DMS153 treated with DMSO at 0.1 percent for 48 hours (cell line): ENCODE results near the gene TBC1D1.

Experiments used
- DNase-seq: peaks from one replicate; lab custom pipeline; 2025; ENCODE audit not compliant: unreplicated experiment; lab: John Stamatoyannopoulos, UW

The TBC1D1 gene

DNA sequence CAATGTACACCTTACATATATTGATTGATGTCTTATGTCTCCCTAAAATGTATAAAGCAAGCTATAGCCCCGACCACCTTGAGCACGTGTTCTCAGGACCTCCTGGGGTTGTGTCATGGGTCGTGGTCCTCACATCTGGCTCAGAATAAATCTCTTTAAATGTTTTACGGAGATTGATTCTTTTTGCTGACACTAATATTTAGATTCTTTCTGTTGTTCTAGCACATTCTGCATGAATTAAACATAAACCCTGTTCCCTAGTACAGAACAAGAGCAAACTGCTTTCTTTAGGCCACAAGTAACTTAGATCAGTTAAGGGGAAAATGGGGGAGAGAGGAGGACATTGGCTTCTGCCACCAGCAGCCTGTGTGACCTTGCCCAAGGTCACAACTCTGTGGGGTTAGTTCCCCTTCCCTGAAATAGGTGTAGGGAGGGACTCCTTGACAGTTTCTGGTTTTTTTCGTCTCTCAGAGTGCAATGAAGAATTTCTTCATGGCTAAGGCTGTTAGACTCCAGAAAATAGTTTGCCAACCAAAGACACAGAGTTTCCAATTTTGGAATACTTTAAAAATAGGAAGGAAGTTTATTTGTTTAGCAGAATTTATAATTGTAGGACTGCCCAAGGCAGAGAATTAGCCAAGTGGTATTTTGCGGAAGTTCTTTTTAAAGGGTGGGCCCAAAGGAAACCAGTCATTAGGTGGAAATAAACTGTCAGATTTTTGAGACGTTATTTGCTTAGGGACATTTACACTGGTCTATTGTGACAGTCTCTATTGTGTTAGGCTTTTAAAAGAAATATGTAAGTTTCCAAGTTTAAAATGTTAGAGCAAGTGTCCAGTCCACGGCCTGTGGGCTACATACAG is 98.7 kb downstream of the TBC1D1 start:
- DNase-seq: no peak

DNA sequence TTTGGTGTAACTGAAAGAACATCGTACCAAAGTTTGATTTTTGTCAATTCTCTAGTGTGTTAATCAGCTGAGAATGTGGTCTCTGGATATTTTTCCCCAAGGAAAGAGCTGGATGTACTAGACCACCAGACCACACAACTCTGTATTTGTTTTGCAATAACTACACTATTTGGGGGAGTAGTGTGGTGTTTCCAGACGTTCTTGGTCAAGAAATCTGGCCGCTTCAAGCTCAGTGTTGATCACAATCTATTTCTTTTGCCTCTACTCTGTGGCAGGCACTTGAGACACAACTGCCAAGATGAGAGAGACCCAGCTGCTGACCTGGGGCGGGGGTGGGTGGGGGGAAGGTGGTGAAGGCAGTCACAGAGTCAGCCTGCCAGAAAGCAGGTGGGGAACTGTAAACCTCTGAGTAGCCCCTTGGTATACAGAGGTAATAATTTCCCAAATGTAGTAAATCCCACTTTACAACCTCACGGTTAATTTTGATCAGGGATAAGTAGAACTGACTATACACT is 99.9 kb downstream of the TBC1D1 start:
- DNase-seq: no peak

DNA sequence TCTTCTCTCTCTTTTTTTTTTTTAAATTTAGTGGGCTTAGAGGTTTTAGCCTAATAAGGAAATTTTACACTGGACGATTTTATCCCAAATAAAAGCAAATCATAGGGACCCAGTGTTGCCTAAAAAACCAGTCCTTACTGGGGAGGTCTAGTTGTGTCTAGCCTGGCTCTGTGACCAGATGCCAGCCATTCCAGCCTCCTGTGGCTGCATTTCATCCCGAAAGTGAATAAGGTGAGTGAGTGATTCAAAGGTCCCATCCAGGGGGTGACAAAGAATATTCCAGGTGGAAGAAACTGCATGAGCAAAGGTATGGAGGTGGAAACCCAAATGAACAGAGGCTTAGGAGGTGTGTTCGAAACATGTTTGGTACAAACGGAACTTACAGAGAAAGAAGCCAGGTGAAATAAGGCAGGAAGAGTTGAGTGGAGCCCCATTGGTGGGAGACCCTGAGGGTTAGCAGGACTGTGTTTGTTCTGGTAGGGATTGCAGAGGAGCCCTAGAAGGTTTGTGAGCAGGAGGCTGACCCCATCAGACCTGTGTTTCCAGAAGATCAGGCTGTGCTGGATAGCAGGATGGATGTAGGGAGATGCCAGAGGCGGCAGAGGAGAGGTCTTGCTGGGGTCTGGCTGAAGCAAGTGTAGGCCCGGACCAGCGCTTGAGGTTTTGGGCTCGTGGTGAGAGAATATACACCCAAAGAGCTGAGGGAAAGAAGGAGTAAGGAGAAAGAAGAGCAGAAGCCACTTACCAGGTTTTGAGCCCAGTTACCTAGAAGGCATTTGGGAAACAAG is 100.9 kb downstream of the TBC1D1 start:
- no peak for DNase-seq

DNA sequence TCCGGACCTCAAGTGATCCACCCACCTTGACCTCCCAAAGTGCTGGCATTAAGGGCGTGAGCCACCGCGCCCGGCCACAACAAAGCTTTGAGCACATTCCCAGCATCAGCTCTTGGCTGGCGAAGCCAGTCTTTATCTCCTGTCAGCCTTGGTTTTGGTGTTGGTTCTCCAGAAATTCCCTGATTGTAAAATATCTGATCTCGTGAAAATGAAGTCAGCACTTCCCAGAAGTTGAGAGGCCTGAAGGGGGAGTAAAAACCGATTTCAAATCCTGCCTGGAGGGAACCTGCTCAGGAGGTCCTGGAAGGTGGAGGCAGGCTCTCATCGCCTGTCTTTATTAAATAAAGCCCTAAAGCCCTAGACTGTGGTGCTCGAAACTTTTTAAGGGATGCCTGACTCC is 102.9 kb downstream of the TBC1D1 start:
- no peak for DNase-seq

GRCh38 chr4:37994569-37994968 is 103.7 kb downstream of the TBC1D1 start:
- DNase-seq: no peak

DNA sequence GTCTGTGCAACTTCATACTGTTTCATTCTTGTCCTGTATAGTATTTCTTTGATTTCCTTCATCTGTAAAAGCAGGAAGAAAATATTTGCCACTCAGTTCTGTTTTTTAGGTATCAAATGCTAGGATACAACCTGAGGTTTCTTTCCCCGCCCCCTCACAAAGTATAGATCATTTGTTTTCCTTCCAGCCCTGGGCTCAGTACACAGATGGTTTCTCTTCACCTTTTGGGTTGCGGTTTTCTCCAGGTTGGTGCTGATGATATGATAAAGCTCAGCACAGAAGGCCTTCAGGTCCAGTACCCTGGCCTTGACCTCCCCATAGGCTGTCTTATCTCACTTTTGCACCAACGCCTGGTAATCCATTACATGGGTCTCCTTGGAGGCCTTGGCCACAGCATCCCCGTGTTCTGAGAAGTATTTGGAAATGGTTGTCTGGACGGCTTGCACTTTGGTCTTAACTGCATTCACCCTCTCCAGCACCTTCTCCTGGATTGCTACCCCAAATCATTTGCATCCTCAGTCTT is 104.5 kb downstream of the TBC1D1 start:
- no peak for DNase-seq

DNA sequence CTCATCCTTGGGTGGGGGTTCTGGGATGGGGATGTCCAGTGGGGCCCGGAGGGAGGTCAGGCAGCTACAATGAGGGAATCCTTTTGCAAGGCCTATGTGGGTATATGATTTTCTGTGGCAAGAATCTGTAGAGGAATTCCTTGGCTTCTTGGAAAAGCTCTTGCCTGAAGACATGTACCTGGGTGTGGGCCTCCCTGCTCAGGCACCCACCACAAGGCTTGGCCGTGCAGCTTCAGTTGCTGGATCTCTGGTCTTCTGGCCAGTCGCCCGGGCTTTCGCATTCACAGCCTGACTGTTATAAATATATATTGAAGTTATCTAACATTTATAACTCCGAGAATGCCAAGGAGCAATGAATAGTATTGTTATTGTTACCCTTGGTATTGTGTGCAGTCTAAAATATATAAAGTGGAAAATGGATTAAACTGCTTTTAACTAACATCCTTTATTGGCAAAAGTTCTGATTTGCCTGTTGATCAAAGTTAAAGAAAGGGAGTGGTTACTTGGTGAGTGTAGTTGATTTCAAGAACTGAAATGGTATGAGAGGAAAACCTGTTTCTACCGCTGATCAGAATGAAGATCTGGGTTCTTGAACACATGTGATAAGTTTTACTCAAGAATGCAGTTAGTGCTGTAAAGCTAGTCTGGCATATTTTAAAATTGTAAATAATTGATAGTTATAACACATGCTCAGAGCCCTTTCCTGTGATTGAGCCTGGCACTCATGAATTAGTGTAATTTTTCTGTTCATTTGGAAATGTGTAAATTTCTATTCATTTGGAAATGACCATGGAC is 105.3 kb downstream of the TBC1D1 start:
- no peak for DNase-seq

- no peak for DNase-seq
Observed at GRCh38 chr4:37998226-37998625, 107.3 kb downstream of the TBC1D1 start.

- peak; percentile 21 for DNase-seq
Observed at GRCh38 chr4:37999000-37999716, 108.3 kb downstream of the TBC1D1 start.

- DNase-seq: no peak
Observed at GRCh38 chr4:37999965-38000364, 109.1 kb downstream of the TBC1D1 start.

GRCh38 chr4:38001927-38002326 is 111.0 kb downstream of the TBC1D1 start:
- no peak for DNase-seq

GRCh38 chr4:38002451-38003071 is 111.7 kb downstream of the TBC1D1 start:
- DNase-seq: no peak

GRCh38 chr4:38003102-38003501 is 112.2 kb downstream of the TBC1D1 start:
- DNase-seq: no peak

DNA sequence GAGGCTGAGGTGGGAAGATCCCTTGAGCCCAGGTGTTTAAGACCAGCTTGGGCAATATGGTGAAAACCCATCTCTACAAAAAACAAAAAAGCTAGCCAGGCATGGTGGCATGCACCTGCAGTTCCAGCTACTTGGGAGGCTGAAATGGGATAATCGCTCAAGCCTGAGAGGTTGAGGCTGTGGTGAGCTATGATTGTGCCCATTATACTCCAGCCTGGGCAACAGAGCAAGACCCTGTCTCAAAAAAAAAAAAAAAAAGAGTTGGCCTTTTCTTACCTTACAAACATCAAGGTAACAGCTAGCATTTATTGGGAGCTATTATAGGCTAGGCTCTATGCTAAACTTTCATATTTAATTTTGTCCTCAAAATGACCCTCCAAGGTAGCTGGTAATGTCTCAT is 112.7 kb downstream of the TBC1D1 start:
- DNase-seq: no peak

GRCh38 chr4:38004062-38004461 is 113.2 kb downstream of the TBC1D1 start:
- DNase-seq: no peak

DNA sequence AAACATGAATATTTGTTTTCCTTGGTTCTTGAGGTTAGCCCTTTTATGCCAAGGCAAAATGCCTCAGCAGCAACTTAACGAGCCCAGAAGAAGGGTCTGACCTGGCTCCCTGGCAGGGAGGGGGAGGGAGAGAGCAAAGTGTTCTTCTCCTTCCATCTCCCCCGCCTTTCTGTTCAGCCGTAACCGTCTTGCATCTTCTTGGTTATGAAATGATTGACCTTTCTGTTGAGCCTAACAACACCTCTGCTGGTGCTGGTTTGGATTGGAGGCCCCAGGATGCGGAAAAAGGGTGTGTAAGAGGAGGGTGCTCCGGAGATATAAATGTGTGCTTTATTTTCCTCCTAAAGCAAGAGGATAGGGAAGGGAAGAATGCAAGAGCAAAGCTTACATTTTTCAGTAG is 114.0 kb downstream of the TBC1D1 start:
- DNase-seq: no peak

DNA sequence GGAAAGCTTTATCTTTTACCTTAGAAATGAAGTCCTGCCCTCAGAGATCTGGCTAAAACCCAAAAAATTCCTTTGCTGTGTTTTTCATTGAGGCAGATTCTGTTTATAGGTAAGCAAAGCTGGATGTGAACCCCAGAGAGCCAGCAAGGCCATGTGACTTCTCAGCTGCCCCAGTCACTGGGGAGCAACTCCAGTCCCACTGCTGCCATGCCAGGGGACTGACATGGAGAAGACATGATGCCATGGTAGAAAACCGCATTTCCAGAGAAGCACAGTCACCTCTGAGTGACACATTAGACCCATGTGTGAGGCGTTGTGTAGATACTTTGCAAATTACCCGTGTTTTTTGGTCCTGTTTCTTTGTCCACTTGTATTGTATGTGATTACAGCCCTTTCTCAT is 114.8 kb downstream of the TBC1D1 start:
- DNase-seq: no peak

DNA sequence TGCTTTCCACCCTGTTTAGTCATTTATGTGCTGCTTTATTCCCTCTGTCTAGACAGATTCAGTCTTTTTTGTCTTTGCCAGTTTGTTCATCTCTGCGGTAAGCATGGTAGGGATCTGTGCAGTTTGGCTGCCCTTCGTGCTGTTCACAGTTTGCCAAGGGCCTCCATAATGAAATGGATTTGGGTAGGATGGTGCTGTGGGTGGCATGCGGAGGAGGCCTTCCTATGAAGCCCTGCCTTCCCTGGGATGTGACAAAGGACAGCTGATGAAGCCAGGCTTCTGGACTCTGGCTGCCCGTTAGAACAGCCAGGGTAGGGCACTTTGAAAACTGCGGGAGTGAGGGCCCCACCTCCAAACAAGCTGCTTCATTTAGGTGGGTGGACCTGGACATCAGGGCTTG is 116.8 kb downstream of the TBC1D1 start:
- DNase-seq: no peak

- no peak for DNase-seq
Observed at GRCh38 chr4:38008571-38009021, 117.7 kb downstream of the TBC1D1 start.

DNA sequence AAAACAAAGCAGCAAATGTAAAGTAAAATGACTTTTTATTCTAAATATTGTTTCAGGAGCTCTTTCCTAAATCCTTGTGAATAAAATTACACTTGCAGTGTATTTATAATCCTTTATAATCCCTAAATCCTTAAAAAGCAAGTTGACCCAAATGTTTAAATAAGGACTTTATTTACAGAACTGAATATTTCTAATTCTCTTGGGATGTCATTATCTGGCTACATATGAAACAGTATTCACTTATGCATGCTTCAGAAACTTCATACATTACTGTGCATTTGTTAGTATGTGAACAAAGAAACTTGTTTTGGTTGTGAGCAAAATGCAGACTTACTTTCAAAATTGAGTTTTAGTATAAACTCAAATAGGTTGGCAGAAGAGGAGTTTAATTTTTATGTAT is 118.5 kb downstream of the TBC1D1 start:
- no peak for DNase-seq
